K562 (cell line): ENCODE measurements around the gene NME2. TPM values are rescaled to one million over a fixed set of nuclear protein-coding genes. Genes with fewer than 3 reads are reported as not detected.

Experiments used
- ARHGAP35 ChIP-seq: fragments of 450-650 bp; IDR thresholded peaks from 2 replicates; pipeline ENCODE4 v1.6.1; 2018; ENCODE audit not compliant: partially characterized antibody
- BCOR ChIP-seq: fragments of 450-650 bp; IDR thresholded peaks from 2 replicates; pipeline ENCODE4 v1.6.1; 2016
- CC2D1A ChIP-seq: fragments of 450-650 bp; IDR thresholded peaks from 2 replicates; pipeline ENCODE4 v1.6.1; 2017; ENCODE audit warnings: mild to moderate bottlenecking
- CREM ChIP-seq: IDR thresholded peaks from 2 replicates; pipeline ENCODE4 v1.6.1; 2014; ENCODE audit warnings: antibody characterized with exemption, low read depth
- EP300 ChIP-seq: IDR thresholded peaks from 2 replicates; pipeline ENCODE4 v1.6.1; 2012; ENCODE audit warnings: low read length, improper control_type of control experiment
- ETV5 ChIP-seq: sonication (generic); formaldehyde crosslinking; IDR thresholded peaks from 2 replicates; pipeline ENCODE4 v1.4.0; 2020; ENCODE audit warnings: low read depth, mild to moderate bottlenecking, missing genetic modification reagents
- HLTF ChIP-seq: fragments of 450-650 bp; IDR thresholded peaks from 2 replicates; pipeline ENCODE4 v1.6.1; 2016
- HMG20A ChIP-seq: fragments of 450-650 bp; formaldehyde crosslinking; conservative IDR thresholded peaks from 2 replicates; pipeline ENCODE4 v1.4.0; 2020; ENCODE audit warnings: mild to moderate bottlenecking, mixed read lengths
- HSF4 ChIP-seq: fragments of 250-450 bp; sonication (Bioruptor Pico); IDR thresholded peaks from 2 replicates; pipeline ENCODE4 v2.1.2; 2022; ENCODE audit warnings: mild to moderate bottlenecking, moderate library complexity, borderline replicate concordance
- KAT2B ChIP-seq: IDR thresholded peaks from one replicate; pipeline ENCODE4 v1.6.1; 2012; ENCODE audit warnings: low read depth, mild to moderate bottlenecking, control low read depth, inconsistent platforms, low read length, moderate library complexity
- MAFG ChIP-seq: fragments of 450-650 bp; conservative IDR thresholded peaks from 2 replicates; pipeline ENCODE4 v1.6.1; 2016; ENCODE audit warnings: missing genetic modification characterization, missing compliant biosample characterization
- MED1 ChIP-seq: sonication (generic); formaldehyde crosslinking; IDR thresholded peaks from 2 replicates; pipeline ENCODE4 v1.8.1; 2023; ENCODE audit warnings: missing genetic modification reagents, borderline replicate concordance
- NCOA4 ChIP-seq: fragments of 450-650 bp; IDR thresholded peaks from 2 replicates; pipeline ENCODE4 v1.6.1; 2018; ENCODE audit warnings: mild to moderate bottlenecking; ENCODE audit not compliant: partially characterized antibody
- PRMT5 ChIP-seq: sonication (generic); formaldehyde crosslinking; IDR thresholded peaks from 2 replicates; pipeline ENCODE4 v1.5.0; 2020; ENCODE audit warnings: missing genetic modification reagents
- SMAD2 ChIP-seq: fragments of 150-350 bp; IDR thresholded peaks from 2 replicates; pipeline ENCODE4 v1.6.1; 2014; ENCODE audit warnings: low read depth, mild to moderate bottlenecking, low read length
- STAG1 ChIP-seq: sonication (generic); formaldehyde crosslinking; IDR thresholded peaks from 2 replicates; pipeline ENCODE4 v1.5.0; 2020; ENCODE audit warnings: missing genetic modification reagents, borderline replicate concordance
- XRCC3 ChIP-seq: fragments of 450-650 bp; IDR thresholded peaks from 2 replicates; pipeline ENCODE4 v1.6.1; 2017; ENCODE audit warnings: mild to moderate bottlenecking, moderate library complexity
- ZKSCAN3 ChIP-seq: fragments of 250-450 bp; sonication (Bioruptor Pico); IDR thresholded peaks from 2 replicates; pipeline ENCODE4 v1.4.0; 2020
- ZNF24 ChIP-seq: fragments of 450-650 bp; IDR thresholded peaks from 2 replicates; pipeline ENCODE4 v1.6.1; 2016
- ZNF282 ChIP-seq: sonication (generic); formaldehyde crosslinking; IDR thresholded peaks from 2 replicates; pipeline ENCODE4 v1.8.1; 2023; ENCODE audit warnings: missing genetic modification reagents
- ZNF316 ChIP-seq: fragments of 450-650 bp; IDR thresholded peaks from 2 replicates; pipeline ENCODE4 v1.6.1; 2016
- polyA plus RNA-seq, 8 experiments: library from polyadenylated mRNA; depleted of rRNA in 4 of 8; stranded (reverse) in 5 of 8; unstranded in 3 of 8; fragments of >200 nt; fragmentation: Nextera tagmentation in 2 of 8; fragmentation: Illumina TruSeq in 1 of 8; extraction: Ambion mirVana in 2 of 8; extraction: Trizol in 1 of 8; gene quantifications; 2 replicates each; pipeline versions ENCODE4 v1.2.1 to v1.2.3, GENCODE V29; 2011 to 2014; ENCODE audit warnings: inconsistent platforms in 1 of 8, missing spikeins in 1 of 8
- total RNA-seq, 7 experiments: library from RNA; depleted of rRNA in 6 of 7; stranded (reverse); fragments of >200 nt in 6 of 7; fragmentation: Illumina TruSeq in 2 of 7; extraction: Trizol in 2 of 7; gene quantifications; 2 replicates each; pipeline versions ENCODE4 v1.2.1 to v1.2.3, GENCODE V29; 2011 to 2021; ENCODE audit warnings: low replicate concordance in 1 of 7
- TF ChIP-seq, protein P1 (sequence below): fragments of 450-650 bp; IDR thresholded peaks from 2 replicates; pipeline ENCODE4 v1.6.1; 2017; ENCODE audit warnings: antibody characterized with exemption
- TF ChIP-seq, protein P2 (sequence below): fragments of 450-650 bp; formaldehyde crosslinking; IDR thresholded peaks from 2 replicates; pipeline ENCODE4 v1.4.0; 2020; ENCODE audit warnings: mild to moderate bottlenecking, moderate library complexity
- TF ChIP-seq, protein P3 (sequence below): fragments of 250-450 bp; sonication (Bioruptor Pico); IDR thresholded peaks from 2 replicates; pipeline ENCODE4 v1.8.0; 2022; ENCODE audit warnings: inconsistent platforms
- TF ChIP-seq, protein P4 (sequence below): fragments of 250-450 bp; sonication (Bioruptor Pico); IDR thresholded peaks from 2 replicates; pipeline ENCODE4 v1.5.0; 2022; ENCODE audit warnings: mild to moderate bottlenecking

NME2 gene
- total and polyA plus RNA-seq, 9 of the 15 experiments (the other 6 are each of a cell fraction or from before 2014, with no cell fraction given), result 684 to 1,202 (median 924) TPM

DNA sequence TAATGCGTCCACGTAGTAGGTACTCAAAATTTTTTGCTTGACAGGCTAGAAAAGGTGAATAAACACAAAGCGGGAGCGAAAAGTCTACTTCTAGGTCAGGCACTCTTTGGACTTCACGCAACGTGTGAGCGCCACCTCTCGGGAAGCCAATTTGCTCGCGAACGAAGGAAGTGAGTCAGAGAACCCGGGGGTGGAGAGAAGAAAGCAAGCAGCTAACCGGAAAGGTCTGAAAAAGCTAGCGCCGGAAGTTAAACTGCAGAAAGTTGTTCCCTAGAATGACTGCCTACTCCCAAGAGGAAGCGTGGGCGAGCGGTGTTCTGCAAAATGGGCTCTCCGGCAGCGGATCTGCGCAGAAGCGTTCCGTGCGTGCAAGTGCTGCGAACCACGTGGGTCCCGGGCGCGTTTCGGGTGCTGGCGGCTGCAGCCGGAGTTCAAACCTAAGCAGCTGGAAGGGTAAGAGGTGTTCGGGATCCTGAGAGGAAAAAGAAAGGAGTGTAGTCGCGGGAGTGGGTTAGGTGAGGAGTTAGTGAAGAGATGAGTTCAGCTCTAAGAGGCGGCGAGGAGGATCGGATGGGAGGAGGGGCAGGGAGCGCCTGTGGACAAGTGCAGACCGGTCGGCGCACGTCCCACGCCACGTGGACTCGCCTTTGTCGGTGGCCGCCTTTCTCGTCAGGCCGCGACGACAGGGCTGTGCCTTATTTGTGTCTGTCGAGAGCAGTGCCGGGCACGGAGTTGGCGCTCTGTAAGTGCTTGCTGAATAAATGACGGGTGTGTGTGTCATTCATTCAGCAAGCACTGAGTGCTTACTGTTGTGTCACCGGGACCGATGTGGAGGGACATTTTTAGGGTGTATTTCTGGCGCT lies 12.8 kb upstream of the NME2 start, which contains the start of gene NME1 (continued):
- TF ChIP-seq EP300, result peak; percentile 79
- TF ChIP-seq ETV5 (CRISPR knock-in tag), result peak; percentile 91
- TF ChIP-seq SMAD2, result no peak
- TF ChIP-seq BCOR, result peak; percentile 81
- no peak for TF ChIP-seq HSF4 (CRISPR knock-in tag)
- TF ChIP-seq, protein P1, sequence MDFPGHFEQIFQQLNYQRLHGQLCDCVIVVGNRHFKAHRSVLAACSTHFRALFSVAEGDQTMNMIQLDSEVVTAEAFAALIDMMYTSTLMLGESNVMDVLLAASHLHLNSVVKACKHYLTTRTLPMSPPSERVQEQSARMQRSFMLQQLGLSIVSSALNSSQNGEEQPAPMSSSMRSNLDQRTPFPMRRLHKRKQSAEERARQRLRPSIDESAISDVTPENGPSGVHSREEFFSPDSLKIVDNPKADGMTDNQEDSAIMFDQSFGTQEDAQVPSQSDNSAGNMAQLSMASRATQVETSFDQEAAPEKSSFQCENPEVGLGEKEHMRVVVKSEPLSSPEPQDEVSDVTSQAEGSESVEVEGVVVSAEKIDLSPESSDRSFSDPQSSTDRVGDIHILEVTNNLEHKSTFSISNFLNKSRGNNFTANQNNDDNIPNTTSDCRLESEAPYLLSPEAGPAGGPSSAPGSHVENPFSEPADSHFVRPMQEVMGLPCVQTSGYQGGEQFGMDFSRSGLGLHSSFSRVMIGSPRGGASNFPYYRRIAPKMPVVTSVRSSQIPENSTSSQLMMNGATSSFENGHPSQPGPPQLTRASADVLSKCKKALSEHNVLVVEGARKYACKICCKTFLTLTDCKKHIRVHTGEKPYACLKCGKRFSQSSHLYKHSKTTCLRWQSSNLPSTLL, result no peak
- TF ChIP-seq, protein P2, sequence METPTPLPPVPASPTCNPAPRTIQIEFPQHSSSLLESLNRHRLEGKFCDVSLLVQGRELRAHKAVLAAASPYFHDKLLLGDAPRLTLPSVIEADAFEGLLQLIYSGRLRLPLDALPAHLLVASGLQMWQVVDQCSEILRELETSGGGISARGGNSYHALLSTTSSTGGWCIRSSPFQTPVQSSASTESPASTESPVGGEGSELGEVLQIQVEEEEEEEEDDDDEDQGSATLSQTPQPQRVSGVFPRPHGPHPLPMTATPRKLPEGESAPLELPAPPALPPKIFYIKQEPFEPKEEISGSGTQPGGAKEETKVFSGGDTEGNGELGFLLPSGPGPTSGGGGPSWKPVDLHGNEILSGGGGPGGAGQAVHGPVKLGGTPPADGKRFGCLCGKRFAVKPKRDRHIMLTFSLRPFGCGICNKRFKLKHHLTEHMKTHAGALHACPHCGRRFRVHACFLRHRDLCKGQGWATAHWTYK (CRISPR knock-in tag), result peak; percentile 60; the same call in 1 of the 2 replicates
- TF ChIP-seq ZKSCAN3 (CRISPR knock-in tag), result no peak
- TF ChIP-seq HLTF, result peak; percentile 97
- TF ChIP-seq HMG20A (CRISPR knock-in tag), result no peak
- no peak; the same call in 1 of the 2 replicates for TF ChIP-seq STAG1 (CRISPR knock-in tag)
- no peak for TF ChIP-seq ARHGAP35
- TF ChIP-seq, protein P3, sequence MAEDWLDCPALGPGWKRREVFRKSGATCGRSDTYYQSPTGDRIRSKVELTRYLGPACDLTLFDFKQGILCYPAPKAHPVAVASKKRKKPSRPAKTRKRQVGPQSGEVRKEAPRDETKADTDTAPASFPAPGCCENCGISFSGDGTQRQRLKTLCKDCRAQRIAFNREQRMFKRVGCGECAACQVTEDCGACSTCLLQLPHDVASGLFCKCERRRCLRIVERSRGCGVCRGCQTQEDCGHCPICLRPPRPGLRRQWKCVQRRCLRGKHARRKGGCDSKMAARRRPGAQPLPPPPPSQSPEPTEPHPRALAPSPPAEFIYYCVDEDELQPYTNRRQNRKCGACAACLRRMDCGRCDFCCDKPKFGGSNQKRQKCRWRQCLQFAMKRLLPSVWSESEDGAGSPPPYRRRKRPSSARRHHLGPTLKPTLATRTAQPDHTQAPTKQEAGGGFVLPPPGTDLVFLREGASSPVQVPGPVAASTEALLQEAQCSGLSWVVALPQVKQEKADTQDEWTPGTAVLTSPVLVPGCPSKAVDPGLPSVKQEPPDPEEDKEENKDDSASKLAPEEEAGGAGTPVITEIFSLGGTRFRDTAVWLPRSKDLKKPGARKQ, result no peak
- no peak for TF ChIP-seq MED1 (CRISPR knock-in tag)
- TF ChIP-seq, protein P4, sequence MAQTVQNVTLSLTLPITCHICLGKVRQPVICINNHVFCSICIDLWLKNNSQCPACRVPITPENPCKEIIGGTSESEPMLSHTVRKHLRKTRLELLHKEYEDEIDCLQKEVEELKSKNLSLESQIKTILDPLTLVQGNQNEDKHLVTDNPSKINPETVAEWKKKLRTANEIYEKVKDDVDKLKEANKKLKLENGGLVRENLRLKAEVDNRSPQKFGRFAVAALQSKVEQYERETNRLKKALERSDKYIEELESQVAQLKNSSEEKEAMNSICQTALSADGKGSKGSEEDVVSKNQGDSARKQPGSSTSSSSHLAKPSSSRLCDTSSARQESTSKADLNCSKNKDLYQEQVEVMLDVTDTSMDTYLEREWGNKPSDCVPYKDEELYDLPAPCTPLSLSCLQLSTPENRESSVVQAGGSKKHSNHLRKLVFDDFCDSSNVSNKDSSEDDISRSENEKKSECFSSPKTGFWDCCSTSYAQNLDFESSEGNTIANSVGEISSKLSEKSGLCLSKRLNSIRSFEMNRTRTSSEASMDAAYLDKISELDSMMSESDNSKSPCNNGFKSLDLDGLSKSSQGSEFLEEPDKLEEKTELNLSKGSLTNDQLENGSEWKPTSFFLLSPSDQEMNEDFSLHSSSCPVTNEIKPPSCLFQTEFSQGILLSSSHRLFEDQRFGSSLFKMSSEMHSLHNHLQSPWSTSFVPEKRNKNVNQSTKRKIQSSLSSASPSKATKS (CRISPR knock-in tag), result no peak
- peak; percentile 51 for TF ChIP-seq ZNF316
- TF ChIP-seq ZNF24, result peak; percentile 93
- TF ChIP-seq NCOA4, result no peak
- TF ChIP-seq KAT2B, result no peak
- peak; percentile 93 for TF ChIP-seq CREM
- no peak for TF ChIP-seq MAFG
- TF ChIP-seq CC2D1A, result peak; percentile 85
- no peak for TF ChIP-seq ZNF282
- TF ChIP-seq XRCC3, result no peak
- no peak for TF ChIP-seq PRMT5 (CRISPR knock-in tag)
